ENCODE measurements around the gene C1QTNF6. TPM values are rescaled to one million over a fixed set of nuclear protein-coding genes. Genes with fewer than 3 reads are reported as not detected.

Gene C1QTNF6
- total and polyA plus RNA-seq, 10 of the 15 experiments (the other 5 are each of a cell fraction or from before 2014, with no cell fraction given) = 0.16 to 4.1 (median 1.3) TPM

DNA sequence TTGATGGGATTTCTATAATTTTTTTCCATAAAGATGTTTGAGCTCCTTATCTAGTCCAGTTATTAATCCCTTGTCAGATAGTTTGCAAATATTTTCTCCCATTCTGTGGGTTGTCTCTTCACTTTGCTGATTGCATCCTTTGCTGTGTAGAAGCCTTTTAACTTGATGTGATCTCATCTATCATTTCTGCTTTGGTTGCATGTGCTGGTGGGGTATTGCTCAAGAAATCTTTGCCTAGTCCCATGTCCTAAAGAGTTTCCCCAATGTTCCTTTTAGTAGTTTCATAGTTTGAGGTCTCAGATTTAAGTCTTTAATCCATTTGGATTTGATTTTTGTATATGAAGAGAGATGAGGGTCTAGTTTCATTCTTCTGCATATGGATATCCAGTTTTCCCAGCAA lies 36.6 kb downstream of the C1QTNF6 start:
- H4K20me1 ChIP-seq (ENCODE audit: control insufficient read depth, insufficient read depth) = peaks cover 2% of the 10 kb centered on the region; the same call in 1 of the 2 replicates
- intact Hi-C loops (cut with micrococcal nuclease; ENCODE audit: unreplicated experiment) = no loop called here
- DNase-seq (ENCODE audit: low read depth, low spot score) = no peak
- H3K9ac ChIP-seq (ENCODE audit: control insufficient read depth, insufficient read depth, low read length) = no peak overlapping the region
- H3K27me3 ChIP-seq (replicated peaks in 1 of 2; ENCODE audit: control insufficient read depth in 2 of 2, insufficient read depth in 2 of 2, low read length in 1 of 2) = no peaks in the 10 kb centered on the region
- ChIA-PET CTCF (interaction anchor here (1.0 to 7.1 kb wide), 4 partner anchors 11 to 134 kb away, joined by 3 to 116 read pairs (median 18); no protein-coding TSS in a partner anchor), SMC1A (ENCODE audit: uncharacterized antibody, unreplicated experiment) (interaction anchor here (3.0 to 12.5 kb wide), 2 partner anchors 13 to 42 kb away, joined by 16 to 203 read pairs; no protein-coding TSS in a partner anchor), RAD21 (ENCODE audit: unreplicated experiment) (interaction anchor here (1.3 to 7.9 kb wide), 6 partner anchors 11 to 90 kb away, joined by 3 to 158 read pairs (median 8); no protein-coding TSS in a partner anchor), POLR2A (interaction anchor here (1.5 to 7.0 kb wide), 3 partner anchors 12 to 105 kb away, joined by 3 to 128 read pairs (median 4); no protein-coding TSS in a partner anchor)
- peaks cover 2% of the 10 kb centered on the region; the same call in 2 of the 3 replicates for H3K9me3 ChIP-seq (replicated peaks; ENCODE audit: control insufficient read depth, insufficient read depth, low read length)
- H2AFZ ChIP-seq (ENCODE audit: control insufficient read depth, low read depth, low read length) = no peak overlapping the region
- FAIRE-seq = no peak
- H3K4me2 ChIP-seq (ENCODE audit: control insufficient read depth, insufficient read depth) = no peak overlapping the region
- in situ Hi-C loops (cut with MboI) = no loop called here
- no TSS peak for BruUV-seq (replicated peaks)
- H3K79me2 ChIP-seq (ENCODE audit: control insufficient read depth, insufficient read depth, low read length) = peaks cover 39% of the 10 kb centered on the region
- H3K4me3 ChIP-seq = no peak overlapping the region
- peaks cover 53% of the 10 kb centered on the region for H3K4me1 ChIP-seq (ENCODE audit: control insufficient read depth, insufficient read depth, low read length)
- ATAC-seq = no peak
- TF ChIP-seq BMI1 (IDR thresholded peaks at IDR 0.05; ENCODE audit: borderline replicate concordance) (no peak), PML (IDR thresholded peaks at IDR 0.05; ENCODE audit: low read length) (no peak), SMAD5 (IDR thresholded peaks at IDR 0.05; ENCODE audit: low read depth) (no peak), IRF4 (IDR thresholded peaks at IDR 0.05; ENCODE audit: low read depth, low read length) (no peak), MTA2 (IDR thresholded peaks at IDR 0.05; ENCODE audit: low read depth) (no peak), SIX5 (IDR thresholded peaks at IDR 0.05; ENCODE audit: low read depth, low read length, severe bottlenecking) (no peak), TAF1 (IDR thresholded peaks at IDR 0.05; ENCODE audit: borderline replicate concordance, low read depth, low read length) (no peak), SIN3A (IDR thresholded peaks at IDR 0.05; ENCODE audit: low read depth, low read length) (no peak), FOXM1 (IDR thresholded peaks at IDR 0.05; ENCODE audit: low read depth, low read length) (no peak), CUX1 (IDR thresholded peaks at IDR 0.05; ENCODE audit: insufficient replicate concordance, low read depth, low read length) (no peak)
- TF ChIP-seq, protein P1, sequence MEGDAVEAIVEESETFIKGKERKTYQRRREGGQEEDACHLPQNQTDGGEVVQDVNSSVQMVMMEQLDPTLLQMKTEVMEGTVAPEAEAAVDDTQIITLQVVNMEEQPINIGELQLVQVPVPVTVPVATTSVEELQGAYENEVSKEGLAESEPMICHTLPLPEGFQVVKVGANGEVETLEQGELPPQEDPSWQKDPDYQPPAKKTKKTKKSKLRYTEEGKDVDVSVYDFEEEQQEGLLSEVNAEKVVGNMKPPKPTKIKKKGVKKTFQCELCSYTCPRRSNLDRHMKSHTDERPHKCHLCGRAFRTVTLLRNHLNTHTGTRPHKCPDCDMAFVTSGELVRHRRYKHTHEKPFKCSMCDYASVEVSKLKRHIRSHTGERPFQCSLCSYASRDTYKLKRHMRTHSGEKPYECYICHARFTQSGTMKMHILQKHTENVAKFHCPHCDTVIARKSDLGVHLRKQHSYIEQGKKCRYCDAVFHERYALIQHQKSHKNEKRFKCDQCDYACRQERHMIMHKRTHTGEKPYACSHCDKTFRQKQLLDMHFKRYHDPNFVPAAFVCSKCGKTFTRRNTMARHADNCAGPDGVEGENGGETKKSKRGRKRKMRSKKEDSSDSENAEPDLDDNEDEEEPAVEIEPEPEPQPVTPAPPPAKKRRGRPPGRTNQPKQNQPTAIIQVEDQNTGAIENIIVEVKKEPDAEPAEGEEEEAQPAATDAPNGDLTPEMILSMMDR (IDR thresholded peaks at IDR 0.05 in 2 of 3, conservative IDR thresholded peaks at IDR 0.05 in 1 of 3; ENCODE audit: control insufficient read depth in 2 of 3, extremely low read depth in 1 of 3, insufficient read depth in 1 of 3, low read depth in 3 of 3, low read length in 3 of 3) = no peak
- no peaks in the 10 kb centered on the region; a peak in 1 of 4 replicates for H3K36me3 ChIP-seq (ENCODE audit: control insufficient read depth in 2 of 2, insufficient read depth in 2 of 2, low read length in 1 of 2)
- H3K27ac ChIP-seq (ENCODE audit: control insufficient read depth, insufficient read depth) = no peak overlapping the region

Data from GM12878 (cell line).